Liver (tissue), 3 donors: ENCODE measurements around the gene CDH23.

Experiments
- GABPA ChIP-seq, 2 donors: IDR thresholded peaks in 1 of 2; conservative IDR thresholded peaks in 1 of 2; 2 replicates each; pipeline ENCODE4 v1.6.1; 2016; ENCODE audit warnings: antibody characterized with exemption in 2 of 2, mild to moderate bottlenecking in 1 of 2, moderate library complexity in 1 of 2
- RAD21 ChIP-seq, 2 donors: IDR thresholded peaks; 2 replicates each; pipeline ENCODE4 v1.6.1; 2016; ENCODE audit warnings: antibody characterized with exemption in 2 of 2, mild to moderate bottlenecking in 2 of 2
- RXRA ChIP-seq, 2 donors: IDR thresholded peaks; 2 replicates each; pipeline ENCODE4 v1.6.1; 2017 to 2018; ENCODE audit warnings: antibody characterized with exemption in 2 of 2, mild to moderate bottlenecking in 1 of 2
- SP1 ChIP-seq: IDR thresholded peaks from 2 replicates; pipeline ENCODE4 v1.6.1; 2018; ENCODE audit warnings: antibody characterized with exemption, mild to moderate bottlenecking
- TAF1 ChIP-seq: conservative IDR thresholded peaks from 2 replicates; pipeline ENCODE4 v1.6.1; 2016; ENCODE audit warnings: antibody characterized with exemption, mild to moderate bottlenecking
- YY1 ChIP-seq: IDR thresholded peaks from 2 replicates; pipeline ENCODE4 v1.6.1; 2016; ENCODE audit warnings: antibody characterized with exemption, mild to moderate bottlenecking
- TF ChIP-seq, protein P1 (sequence below): fragments of 150-350 bp; IDR thresholded peaks from 2 replicates; pipeline ENCODE4 v1.5.1; 2017; ENCODE audit warnings: improper control_type of control experiment, low read depth, low read length; ENCODE audit not compliant: missing input control
- TF ChIP-seq, protein P2 (sequence below): IDR thresholded peaks from 2 replicates; pipeline ENCODE4 v1.6.1; 2016; ENCODE audit warnings: antibody characterized with exemption, mild to moderate bottlenecking
- donor health status: healthy.
- donor health status: healthy.

DNA sequence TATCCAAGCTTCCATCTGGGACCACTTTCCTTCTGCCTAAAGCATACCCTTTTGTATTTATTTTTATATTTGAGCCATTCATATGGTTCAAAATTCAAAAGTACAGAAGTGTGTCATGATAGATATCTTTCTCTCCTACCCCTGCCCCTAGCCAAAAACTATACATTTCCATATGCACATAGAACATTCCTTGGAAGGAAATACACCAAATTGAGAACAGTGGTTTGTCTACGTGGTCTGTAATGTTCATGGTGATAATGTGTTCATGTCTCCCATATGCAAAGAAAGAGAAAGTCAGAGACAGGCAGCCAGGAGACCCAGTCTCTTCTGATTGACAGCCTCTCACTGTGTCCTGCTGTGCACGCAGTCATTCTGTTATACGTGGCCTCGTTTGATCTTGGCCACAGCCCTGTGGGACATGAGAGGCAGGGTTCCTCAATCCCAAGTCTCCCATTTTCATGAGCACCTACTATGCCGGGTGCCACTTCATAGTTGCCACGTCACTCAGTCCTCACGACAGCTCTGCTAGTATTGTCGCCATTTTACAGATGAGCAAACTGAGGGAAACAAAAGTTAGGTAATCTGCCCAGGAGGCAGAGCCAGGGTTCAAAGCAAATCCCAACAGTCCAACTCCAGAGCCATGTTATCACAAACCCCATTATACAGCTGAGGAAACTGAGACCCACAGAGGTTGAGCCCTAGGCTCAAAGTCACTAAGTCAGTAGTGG lies 8.0 kb upstream of the CDH23 start:
- TF ChIP-seq, protein P1, sequence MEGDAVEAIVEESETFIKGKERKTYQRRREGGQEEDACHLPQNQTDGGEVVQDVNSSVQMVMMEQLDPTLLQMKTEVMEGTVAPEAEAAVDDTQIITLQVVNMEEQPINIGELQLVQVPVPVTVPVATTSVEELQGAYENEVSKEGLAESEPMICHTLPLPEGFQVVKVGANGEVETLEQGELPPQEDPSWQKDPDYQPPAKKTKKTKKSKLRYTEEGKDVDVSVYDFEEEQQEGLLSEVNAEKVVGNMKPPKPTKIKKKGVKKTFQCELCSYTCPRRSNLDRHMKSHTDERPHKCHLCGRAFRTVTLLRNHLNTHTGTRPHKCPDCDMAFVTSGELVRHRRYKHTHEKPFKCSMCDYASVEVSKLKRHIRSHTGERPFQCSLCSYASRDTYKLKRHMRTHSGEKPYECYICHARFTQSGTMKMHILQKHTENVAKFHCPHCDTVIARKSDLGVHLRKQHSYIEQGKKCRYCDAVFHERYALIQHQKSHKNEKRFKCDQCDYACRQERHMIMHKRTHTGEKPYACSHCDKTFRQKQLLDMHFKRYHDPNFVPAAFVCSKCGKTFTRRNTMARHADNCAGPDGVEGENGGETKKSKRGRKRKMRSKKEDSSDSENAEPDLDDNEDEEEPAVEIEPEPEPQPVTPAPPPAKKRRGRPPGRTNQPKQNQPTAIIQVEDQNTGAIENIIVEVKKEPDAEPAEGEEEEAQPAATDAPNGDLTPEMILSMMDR = no peak
- TF ChIP-seq YY1 = no peak
- no peak for TF ChIP-seq RXRA (IDR thresholded peaks at IDR 0.05)
- no peak for TF ChIP-seq GABPA (IDR thresholded peaks at IDR 0.05 in 1 of 2, conservative IDR thresholded peaks at IDR 0.05 in 1 of 2)
- TF ChIP-seq RAD21 (IDR thresholded peaks at IDR 0.05) = no peak
- no peak for TF ChIP-seq SP1
- TF ChIP-seq, protein P2, sequence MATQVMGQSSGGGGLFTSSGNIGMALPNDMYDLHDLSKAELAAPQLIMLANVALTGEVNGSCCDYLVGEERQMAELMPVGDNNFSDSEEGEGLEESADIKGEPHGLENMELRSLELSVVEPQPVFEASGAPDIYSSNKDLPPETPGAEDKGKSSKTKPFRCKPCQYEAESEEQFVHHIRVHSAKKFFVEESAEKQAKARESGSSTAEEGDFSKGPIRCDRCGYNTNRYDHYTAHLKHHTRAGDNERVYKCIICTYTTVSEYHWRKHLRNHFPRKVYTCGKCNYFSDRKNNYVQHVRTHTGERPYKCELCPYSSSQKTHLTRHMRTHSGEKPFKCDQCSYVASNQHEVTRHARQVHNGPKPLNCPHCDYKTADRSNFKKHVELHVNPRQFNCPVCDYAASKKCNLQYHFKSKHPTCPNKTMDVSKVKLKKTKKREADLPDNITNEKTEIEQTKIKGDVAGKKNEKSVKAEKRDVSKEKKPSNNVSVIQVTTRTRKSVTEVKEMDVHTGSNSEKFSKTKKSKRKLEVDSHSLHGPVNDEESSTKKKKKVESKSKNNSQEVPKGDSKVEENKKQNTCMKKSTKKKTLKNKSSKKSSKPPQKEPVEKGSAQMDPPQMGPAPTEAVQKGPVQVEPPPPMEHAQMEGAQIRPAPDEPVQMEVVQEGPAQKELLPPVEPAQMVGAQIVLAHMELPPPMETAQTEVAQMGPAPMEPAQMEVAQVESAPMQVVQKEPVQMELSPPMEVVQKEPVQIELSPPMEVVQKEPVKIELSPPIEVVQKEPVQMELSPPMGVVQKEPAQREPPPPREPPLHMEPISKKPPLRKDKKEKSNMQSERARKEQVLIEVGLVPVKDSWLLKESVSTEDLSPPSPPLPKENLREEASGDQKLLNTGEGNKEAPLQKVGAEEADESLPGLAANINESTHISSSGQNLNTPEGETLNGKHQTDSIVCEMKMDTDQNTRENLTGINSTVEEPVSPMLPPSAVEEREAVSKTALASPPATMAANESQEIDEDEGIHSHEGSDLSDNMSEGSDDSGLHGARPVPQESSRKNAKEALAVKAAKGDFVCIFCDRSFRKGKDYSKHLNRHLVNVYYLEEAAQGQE = no peak
- no peak for TF ChIP-seq TAF1
